Loucy (cell line): Measurements from ENCODE around the gene BEAN1.

Experiments used
- H2AFZ ChIP-seq: fragments of 200-600 bp; sonication (generic); 2 replicates; pipeline ENCODE4 v1.6.0; 2016; ENCODE audit warnings: antibody characterized with exemption, mild to moderate bottlenecking, low read length, moderate library complexity
- H3F3A ChIP-seq: fragments of 200-600 bp; 2 replicates; pipeline ENCODE4 v1.6.0; 2016; ENCODE audit warnings: antibody characterized with exemption, low read depth, mild to moderate bottlenecking
- H3K27me3 ChIP-seq: fragments of 200-600 bp; sonication (generic); 2 replicates; pipeline ENCODE4 v1.6.1; 2014; ENCODE audit warnings: low read length, mild to moderate bottlenecking; ENCODE audit not compliant: insufficient read depth, poor library complexity, severe bottlenecking
- H3K36me3 ChIP-seq: fragments of 200-600 bp; sonication (generic); 2 replicates; pipeline ENCODE4 v1.6.1; 2016; ENCODE audit warnings: low read length; ENCODE audit not compliant: insufficient read depth
- H3K4me1 ChIP-seq: fragments of 200-600 bp; sonication (generic); 2 replicates; pipeline ENCODE4 v1.5.1; 2014; ENCODE audit warnings: low read length, mild to moderate bottlenecking; ENCODE audit not compliant: insufficient read depth, poor library complexity, severe bottlenecking
- H3K4me2 ChIP-seq: fragments of 200-600 bp; sonication (generic); 2 replicates; pipeline ENCODE4 v1.6.0; 2014; ENCODE audit warnings: antibody characterized with exemption, low read length, low read depth, mild to moderate bottlenecking; ENCODE audit not compliant: poor library complexity, severe bottlenecking
- H3K4me3 ChIP-seq: fragments of 200-600 bp; sonication (generic); 2 replicates; pipeline ENCODE4 v1.5.1; 2014; ENCODE audit warnings: low read length, mild to moderate bottlenecking, mixed read lengths; ENCODE audit not compliant: poor library complexity, severe bottlenecking
- H3K79me2 ChIP-seq: fragments of 200-600 bp; sonication (generic); 2 replicates; pipeline ENCODE4 v1.6.1; 2014; ENCODE audit warnings: low read length; ENCODE audit not compliant: insufficient read depth
- H3K9ac ChIP-seq: fragments of 200-600 bp; sonication (generic); 2 replicates; pipeline ENCODE4 v1.6.0; 2014; ENCODE audit warnings: mild to moderate bottlenecking, low read depth, low read length, moderate library complexity; ENCODE audit not compliant: poor library complexity, severe bottlenecking
- H3K9me2 ChIP-seq: fragments of 200-600 bp; sonication (generic); replicated peaks from 2 replicates; pipeline ENCODE4 v1.6.1; 2016; ENCODE audit warnings: low read depth, low read length, mixed read lengths
- H3K9me3 ChIP-seq: fragments of 200-600 bp; sonication (generic); 2 replicates; pipeline ENCODE4 v1.6.1; 2014; ENCODE audit warnings: mild to moderate bottlenecking, antibody characterized with exemption, low read length, low read depth; ENCODE audit not compliant: insufficient read depth
- H4K20me1 ChIP-seq: fragments of 200-600 bp; sonication (generic); 2 replicates; pipeline ENCODE4 v1.6.0; 2014; ENCODE audit warnings: antibody characterized with exemption, low read length, mild to moderate bottlenecking; ENCODE audit not compliant: insufficient read depth, poor library complexity, severe bottlenecking
- CTCF ChIP-seq: fragments of 200-600 bp; sonication (generic); conservative IDR thresholded peaks from 2 replicates; pipeline ENCODE4 v1.5.1; 2014; ENCODE audit warnings: mild to moderate bottlenecking, antibody characterized with exemption, low read length
- EZH2phosphoT487 ChIP-seq: fragments of 200-600 bp; IDR thresholded peaks from 2 replicates; pipeline ENCODE4 v1.6.1; 2018; ENCODE audit warnings: antibody characterized with exemption, mild to moderate bottlenecking, moderate library complexity, borderline replicate concordance

The BEAN1 gene

GRCh38 chr16:66520406-66521170, 93.5 kb downstream of the BEAN1 start:
- Histone ChIP-seq H3K9ac (peak overlapping the region; percentile 52), H3K9me2 (no peaks in the 10 kb centered on the region), H4K20me1 (no peaks in the 10 kb centered on the region), H3K9me3 (no peaks in the 10 kb centered on the region), H2AFZ (no peak overlapping the region), H3K36me3 (no peaks in the 10 kb centered on the region), H3K4me3 (no peak overlapping the region), H3K79me2 (peaks cover 8% of the 10 kb centered on the region; the same call in 1 of the 2 replicates), H3K27me3 (no peaks in the 10 kb centered on the region), H3F3A (peaks cover 19% of the 10 kb centered on the region), H3K4me2 (peak overlapping the region; percentile 71), H3K4me1 (peaks cover 84% of the 10 kb centered on the region)
- TF ChIP-seq EZH2phosphoT487 (no peak), CTCF (no peak)

GRCh38 chr16:66521252-66521713, 94.2 kb downstream of the BEAN1 start:
- Histone ChIP-seq H3K79me2 (peaks cover 8% of the 10 kb centered on the region; the same call in 1 of the 2 replicates), H3K27me3 (no peaks in the 10 kb centered on the region), H3F3A (peaks cover 19% of the 10 kb centered on the region), H3K9ac (peak overlapping the region; percentile 52), H3K4me2 (peak overlapping the region; percentile 71), H3K4me1 (peaks cover 86% of the 10 kb centered on the region), H3K36me3 (no peaks in the 10 kb centered on the region), H4K20me1 (no peaks in the 10 kb centered on the region), H2AFZ (no peak overlapping the region), H3K4me3 (peak overlapping the region; percentile 54), H3K9me3 (no peaks in the 10 kb centered on the region), H3K9me2 (no peaks in the 10 kb centered on the region)
- no peak for TF ChIP-seq EZH2phosphoT487
- no peak for TF ChIP-seq CTCF

- peaks cover 18% of the 10 kb centered on the region for H3F3A ChIP-seq
- H3K4me2 ChIP-seq: peak overlapping the region; percentile 71
- TF ChIP-seq EZH2phosphoT487 (no peak), CTCF (no peak)
- H3K36me3 ChIP-seq: no peaks in the 10 kb centered on the region
- no peaks in the 10 kb centered on the region for H3K27me3 ChIP-seq
- H3K4me3 ChIP-seq: peak overlapping the region; percentile 57
- H3K79me2 ChIP-seq: peaks cover 8% of the 10 kb centered on the region; the same call in 1 of the 2 replicates
- H4K20me1 ChIP-seq: no peaks in the 10 kb centered on the region
- H3K9me3 ChIP-seq: no peaks in the 10 kb centered on the region
- no peaks in the 10 kb centered on the region for H3K9me2 ChIP-seq
- H2AFZ ChIP-seq: no peak overlapping the region
- peaks cover 87% of the 10 kb centered on the region for H3K4me1 ChIP-seq
- peak overlapping the region; percentile 63 for H3K9ac ChIP-seq
These were observed 95.1 kb downstream of the BEAN1 start for GRCh38 chr16:66521951-66522771.
